Measurements from ENCODE around the gene GAS1.

The GAS1 gene

DNA sequence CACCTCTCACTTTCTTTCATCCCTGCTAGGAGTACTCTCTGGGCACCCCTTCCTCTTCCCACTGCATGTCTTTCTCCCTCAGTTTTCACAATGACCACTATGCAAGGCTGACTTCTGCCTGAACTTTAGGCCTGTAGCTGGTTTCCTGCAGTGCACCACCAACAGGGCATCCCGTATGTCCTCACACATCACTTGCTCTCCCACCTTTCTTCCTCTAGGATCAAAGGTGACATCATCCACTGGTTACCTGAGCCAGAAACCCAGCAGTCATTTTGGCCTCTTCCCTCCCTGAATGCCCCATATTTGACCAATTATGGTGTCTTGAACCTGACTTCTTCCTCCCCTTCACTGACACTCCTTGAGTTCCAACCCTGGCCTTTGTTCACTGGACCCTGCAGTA, 8.5 kb downstream of the GAS1 start:
- Histone ChIP-seq H3K4me3 (no peak overlapping the region), H4K20me1 (no peaks in the 10 kb centered on the region), H3K4me1 (peaks cover 4% of the 10 kb centered on the region; the same call in 1 of the 2 replicates), H3K4me2 (no peak overlapping the region), H3K27ac (no peak overlapping the region), H3K9me3 (no peaks in the 10 kb centered on the region; the same call in 1 of the 2 replicates), H3K36me3 (no peaks in the 10 kb centered on the region), H3K27me3 (peaks cover 21% of the 10 kb centered on the region; the same call in 1 of the 2 replicates), H3K9ac (no peak overlapping the region)
- TF ChIP-seq Cebpa-rat (IDR thresholded peaks at IDR 0.05), result no peak

- no peaks in the 10 kb centered on the region for H3K4me1 ChIP-seq
- H3K27ac ChIP-seq, result no peak overlapping the region
- no peak for TF ChIP-seq Cebpa-rat (IDR thresholded peaks at IDR 0.05)
- no peaks in the 10 kb centered on the region for H3K9me3 ChIP-seq
- no peak overlapping the region for H3K4me2 ChIP-seq
- H3K27me3 ChIP-seq, result no peaks in the 10 kb centered on the region
- H3K4me3 ChIP-seq, result no peak overlapping the region
- no peaks in the 10 kb centered on the region for H4K20me1 ChIP-seq
- no peaks in the 10 kb centered on the region for H3K36me3 ChIP-seq
- H3K9ac ChIP-seq, result no peak overlapping the region
These were observed 21.2 kb downstream of the GAS1 start for GRCh38 chr9:86926145-86926544.

- Histone ChIP-seq H4K20me1 (no peaks in the 10 kb centered on the region), H3K4me3 (no peak overlapping the region), H3K9ac (no peak overlapping the region), H3K9me3 (no peaks in the 10 kb centered on the region), H3K27me3 (no peaks in the 10 kb centered on the region), H3K4me1 (no peaks in the 10 kb centered on the region), H3K27ac (no peak overlapping the region), H3K36me3 (no peaks in the 10 kb centered on the region), H3K4me2 (no peak overlapping the region)
- TF ChIP-seq Cebpa-rat (IDR thresholded peaks at IDR 0.05), result no peak
These were observed 21.6 kb downstream of the GAS1 start for GRCh38 chr9:86925686-86926085.

- Histone ChIP-seq H3K4me3 (no peak overlapping the region), H3K9ac (no peak overlapping the region), H3K27me3 (no peaks in the 10 kb centered on the region), H3K4me2 (no peak overlapping the region), H3K9me3 (no peaks in the 10 kb centered on the region), H3K27ac (no peak overlapping the region), H3K4me1 (no peaks in the 10 kb centered on the region), H4K20me1 (no peaks in the 10 kb centered on the region), H3K36me3 (no peaks in the 10 kb centered on the region)
- TF ChIP-seq Cebpa-rat (IDR thresholded peaks at IDR 0.05), result no peak
These were observed 23.1 kb downstream of the GAS1 start for GRCh38 chr9:86924206-86924605.

DNA sequence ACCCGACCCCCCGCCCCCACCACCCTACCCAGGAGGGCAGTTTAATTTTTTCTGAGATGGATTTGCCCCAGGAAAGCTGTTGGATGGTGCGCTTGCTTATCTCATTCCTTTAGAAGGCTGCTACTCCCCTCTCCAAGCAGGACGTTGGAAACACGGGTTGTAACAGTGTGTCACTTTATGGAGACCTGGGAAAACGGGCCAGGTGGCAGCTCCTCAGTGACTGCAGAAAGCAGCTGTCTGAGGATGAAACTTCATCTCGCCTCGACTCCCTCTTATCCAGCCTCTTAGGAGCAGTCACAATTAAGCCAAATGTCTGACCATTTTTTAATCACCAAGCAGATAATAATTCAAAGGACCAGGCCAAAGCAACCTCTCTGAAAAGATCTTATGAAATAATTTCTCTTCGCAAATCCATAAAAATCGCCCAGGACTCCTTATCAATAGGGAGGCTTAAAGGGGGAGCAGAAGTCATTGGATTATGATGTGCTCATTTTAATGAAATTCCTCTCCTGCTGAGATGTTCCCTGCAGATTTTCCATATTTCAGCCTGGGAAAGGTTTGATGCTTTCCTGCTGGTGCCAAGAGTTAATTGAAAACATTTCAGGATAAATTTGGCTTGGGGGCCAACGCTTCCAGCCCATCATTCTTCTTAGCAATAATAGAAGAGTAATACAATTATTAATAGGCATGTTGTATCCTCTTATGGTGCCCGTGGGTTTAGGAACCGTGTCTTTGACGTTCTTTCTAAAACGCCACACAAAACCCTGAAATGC, 26.0 kb downstream of the GAS1 start:
- TF ChIP-seq Cebpa-rat (IDR thresholded peaks at IDR 0.05), result no peak
- H3K4me2 ChIP-seq, result no peak overlapping the region
- H3K4me3 ChIP-seq, result no peak overlapping the region
- H3K36me3 ChIP-seq, result no peaks in the 10 kb centered on the region
- H3K9me3 ChIP-seq, result no peaks in the 10 kb centered on the region
- H3K27me3 ChIP-seq, result no peaks in the 10 kb centered on the region
- H3K4me1 ChIP-seq, result no peaks in the 10 kb centered on the region
- H3K27ac ChIP-seq, result no peak overlapping the region
- H3K9ac ChIP-seq, result no peak overlapping the region
- H4K20me1 ChIP-seq, result no peaks in the 10 kb centered on the region

DNA sequence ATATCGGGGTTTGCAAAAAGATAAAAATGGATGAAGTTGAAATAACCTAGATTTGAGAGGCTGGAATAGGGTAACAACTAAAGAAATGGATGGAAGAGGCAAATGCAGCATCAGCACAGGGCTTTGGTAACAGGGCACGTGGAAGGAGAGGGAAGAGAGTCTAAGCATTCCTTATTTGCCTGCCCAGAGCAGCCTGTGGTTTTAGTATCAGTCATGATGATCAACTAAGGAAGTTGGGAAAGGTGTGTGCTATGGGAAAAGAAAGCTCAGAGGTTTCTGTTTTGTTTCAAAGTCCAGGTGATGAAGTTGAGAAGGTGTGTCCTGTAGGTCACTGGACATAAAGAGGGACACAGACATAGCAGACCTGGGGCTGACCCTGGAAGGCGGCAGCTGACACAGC, 28.8 kb downstream of the GAS1 start:
- no peaks in the 10 kb centered on the region for H3K9me3 ChIP-seq
- H3K27ac ChIP-seq, result no peak overlapping the region
- H3K4me2 ChIP-seq, result no peak overlapping the region
- no peaks in the 10 kb centered on the region for H4K20me1 ChIP-seq
- no peaks in the 10 kb centered on the region for H3K4me1 ChIP-seq
- TF ChIP-seq Cebpa-rat (IDR thresholded peaks at IDR 0.05), result no peak
- H3K27me3 ChIP-seq, result no peaks in the 10 kb centered on the region
- H3K36me3 ChIP-seq, result no peaks in the 10 kb centered on the region
- no peak overlapping the region for H3K4me3 ChIP-seq
- H3K9ac ChIP-seq, result no peak overlapping the region

DNA sequence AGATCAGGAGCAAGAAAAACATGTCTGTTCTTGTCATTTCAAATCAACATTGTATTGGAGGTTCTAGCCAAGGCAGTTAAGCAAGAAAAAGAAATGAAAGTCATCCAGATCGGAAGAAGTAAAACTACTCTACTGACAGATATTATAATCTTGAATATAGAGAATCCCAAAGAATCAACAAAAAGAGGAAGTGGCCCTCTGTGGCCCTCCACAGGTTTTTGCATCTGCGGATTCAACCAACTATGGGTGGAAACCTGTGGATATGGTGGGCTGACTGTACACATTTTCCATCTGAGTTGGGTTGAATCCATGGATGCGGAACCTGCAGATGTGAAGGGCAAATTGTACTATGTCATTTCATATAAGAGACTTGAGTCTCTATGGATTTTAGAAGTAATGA, 35.1 kb downstream of the GAS1 start:
- no peak overlapping the region for H3K9ac ChIP-seq

GRCh38 chr9:86909388-86909787, 37.9 kb downstream of the GAS1 start:
- TF ChIP-seq Cebpa-rat (IDR thresholded peaks at IDR 0.05), result no peak
- Histone ChIP-seq H3K4me1 (no peaks in the 10 kb centered on the region), H3K36me3 (no peaks in the 10 kb centered on the region), H3K9me3 (peaks cover 17% of the 10 kb centered on the region), H3K27me3 (no peaks in the 10 kb centered on the region), H3K4me3 (no peak overlapping the region), H3K9ac (no peak overlapping the region), H3K27ac (no peak overlapping the region), H4K20me1 (no peaks in the 10 kb centered on the region), H3K4me2 (no peak overlapping the region)

More for the DNA sequence above, 35.1 kb downstream of the GAS1 start:
- Histone ChIP-seq H3K36me3 (no peaks in the 10 kb centered on the region), H3K27me3 (no peaks in the 10 kb centered on the region), H3K9me3 (peaks cover 8% of the 10 kb centered on the region), H4K20me1 (no peaks in the 10 kb centered on the region), H3K27ac (no peak overlapping the region), H3K4me2 (no peak overlapping the region), H3K4me1 (no peaks in the 10 kb centered on the region), H3K4me3 (no peak overlapping the region)
- TF ChIP-seq Cebpa-rat (IDR thresholded peaks at IDR 0.05), result no peak

- TF ChIP-seq Cebpa-rat (IDR thresholded peaks at IDR 0.05), result no peak
- Histone ChIP-seq H4K20me1 (no peaks in the 10 kb centered on the region), H3K9ac (no peak overlapping the region), H3K27me3 (no peaks in the 10 kb centered on the region), H3K36me3 (no peaks in the 10 kb centered on the region), H3K9me3 (peaks cover 17% of the 10 kb centered on the region), H3K4me2 (no peak overlapping the region), H3K4me3 (no peak overlapping the region), H3K4me1 (no peaks in the 10 kb centered on the region), H3K27ac (no peak overlapping the region)
These were observed 39.0 kb downstream of the GAS1 start for GRCh38 chr9:86908261-86908660.

DNA sequence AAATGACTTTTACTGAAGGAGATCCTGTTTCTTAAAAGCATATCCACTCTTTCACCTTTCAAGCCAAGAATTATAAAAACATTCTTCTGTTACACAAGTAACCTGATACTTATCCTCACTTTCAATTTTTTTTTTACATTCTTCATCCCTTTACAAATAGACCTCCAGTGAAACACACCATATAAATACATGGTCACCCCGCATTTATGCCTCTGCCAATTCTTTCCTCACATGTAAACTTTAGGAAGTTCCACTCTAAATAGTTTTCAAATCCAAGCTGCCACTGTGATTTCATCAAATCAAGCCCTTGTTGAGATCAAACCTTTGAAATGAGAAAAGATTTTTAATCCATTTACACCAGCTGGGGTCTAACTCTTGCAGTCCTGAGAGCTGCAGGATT, 40.0 kb downstream of the GAS1 start:
- H4K20me1 ChIP-seq, result no peaks in the 10 kb centered on the region
- no peak for TF ChIP-seq Cebpa-rat (IDR thresholded peaks at IDR 0.05)
- H3K36me3 ChIP-seq, result no peaks in the 10 kb centered on the region
- no peak overlapping the region for H3K27ac ChIP-seq
- no peak overlapping the region for H3K4me2 ChIP-seq
- H3K27me3 ChIP-seq, result no peaks in the 10 kb centered on the region
- H3K4me1 ChIP-seq, result no peaks in the 10 kb centered on the region
- H3K9me3 ChIP-seq, result peaks cover 17% of the 10 kb centered on the region
- H3K4me3 ChIP-seq, result no peak overlapping the region
- H3K9ac ChIP-seq, result no peak overlapping the region

GRCh38 chr9:86903734-86904085, 43.6 kb downstream of the GAS1 start:
- H4K20me1 ChIP-seq, result no peaks in the 10 kb centered on the region
- H3K9me3 ChIP-seq, result 0 out of 2 replicates have a peak, but pooled peaks cover 8% of the 10 kb centered on the region
- H3K4me2 ChIP-seq, result no peak overlapping the region
- no peak for TF ChIP-seq Cebpa-rat (IDR thresholded peaks at IDR 0.05)
- H3K4me3 ChIP-seq, result no peak overlapping the region
- H3K9ac ChIP-seq, result no peak overlapping the region
- H3K27me3 ChIP-seq, result no peaks in the 10 kb centered on the region
- no peak overlapping the region for H3K27ac ChIP-seq
- no peaks in the 10 kb centered on the region for H3K4me1 ChIP-seq
- H3K36me3 ChIP-seq, result no peaks in the 10 kb centered on the region

Data from BLaER1 (cell line).